HEK293 (cell line): ENCODE results near the gene SPTY2D1.

Source experiments
- CTCF ChIA-PET: fragments of 350-600 bp; formaldehyde crosslinking; extraction: SDS; loops from one replicate; lab custom pipeline; 2021; ENCODE audit warnings: antibody characterized with exemption; lab: Yijun Ruan, JAX
- POLR2A ChIA-PET: fragments of 300-600 bp; formaldehyde crosslinking; extraction: SDS; loops from one replicate; lab custom pipeline; 2020; ENCODE audit warnings: antibody characterized with exemption, inconsistent platforms; lab: Yijun Ruan, JAX
- H3K27ac ChIP-seq: fragments of 200-500 bp; sonication (Bioruptor generic); 2 replicates; pipeline ENCODE4 v1.5.1; 2014; ENCODE audit warnings: low read depth, low read length, control low read depth, inconsistent platforms; ENCODE audit errors: extremely low read depth
- H3K36me3 ChIP-seq, 2 experiments: fragments of 200-500 bp in 1 of 2; sonication (Bioruptor generic) in 1 of 2; 1 replicate in 1 of 2; 2 replicates in 1 of 2; pipeline ENCODE4 v1.5.1; 2014 to 2017; ENCODE audit warnings: inconsistent platforms in 2 of 2, low read length in 2 of 2; ENCODE audit not compliant: control insufficient read depth in 2 of 2, insufficient read depth in 1 of 2
- H3K4me1 ChIP-seq: fragments of 200-500 bp; sonication (Bioruptor generic); 2 replicates; pipeline ENCODE4 v1.5.1; 2014; ENCODE audit warnings: mild to moderate bottlenecking, low read length, inconsistent platforms; ENCODE audit not compliant: control insufficient read depth, insufficient read depth
- H3K4me3 ChIP-seq: 2 replicates; pipeline ENCODE4 v1.5.1; 2011; ENCODE audit warnings: low read depth, mild to moderate bottlenecking, control low read depth, low read length, moderate library complexity
- H3K9me3 ChIP-seq: fragments of 200-500 bp; sonication (Bioruptor generic); 2 replicates; pipeline ENCODE4 v1.5.1; 2014; ENCODE audit warnings: low read depth, low read length, inconsistent platforms; ENCODE audit not compliant: control insufficient read depth, insufficient read depth
- CTCF ChIP-seq: fragments of 450-650 bp; formaldehyde crosslinking; IDR thresholded peaks from 2 replicates; pipeline ENCODE4 v1.5.1; 2016; ENCODE audit warnings: missing biosample characterization, missing genetic modification characterization
- GLI2 ChIP-seq: fragments of 450-650 bp; formaldehyde crosslinking; IDR thresholded peaks from 2 replicates; pipeline ENCODE4; 2017; ENCODE audit warnings: missing biosample characterization, missing genetic modification characterization, low read depth, borderline replicate concordance
- SETDB1 ChIP-seq: IDR thresholded peaks from one replicate; pipeline ENCODE4 v1.6.1; 2017; ENCODE audit warnings: mild to moderate bottlenecking, low read length, moderate library complexity, mixed read lengths; ENCODE audit not compliant: insufficient read length
- TRIM28 ChIP-seq: IDR thresholded peaks from 2 replicates; pipeline ENCODE4 v1.6.1; 2011; ENCODE audit warnings: low read length, control low read depth, borderline replicate concordance
- ZNF157 ChIP-seq: fragments of 450-650 bp; formaldehyde crosslinking; IDR thresholded peaks from 2 replicates; pipeline ENCODE4 v1.5.1; 2016; ENCODE audit warnings: missing biosample characterization, missing genetic modification characterization
- ZNF18 ChIP-seq: fragments of 450-650 bp; formaldehyde crosslinking; IDR thresholded peaks from 2 replicates; pipeline ENCODE4 v1.5.1; 2016; ENCODE audit warnings: missing biosample characterization, missing genetic modification characterization
- ZNF202 ChIP-seq: fragments of 450-650 bp; formaldehyde crosslinking; IDR thresholded peaks from 2 replicates; pipeline ENCODE4 v1.5.1; 2016; ENCODE audit warnings: missing biosample characterization, missing genetic modification characterization, borderline replicate concordance
- ZNF362 ChIP-seq: fragments of 450-650 bp; formaldehyde crosslinking; IDR thresholded peaks from 2 replicates; pipeline ENCODE4 v1.5.1; 2016; ENCODE audit warnings: missing biosample characterization, missing genetic modification characterization
- ZNF518A ChIP-seq: fragments of 450-650 bp; formaldehyde crosslinking; conservative IDR thresholded peaks from 2 replicates; pipeline ENCODE4 v1.5.1; 2016; ENCODE audit warnings: low read depth, missing biosample characterization, missing genetic modification characterization
- ZNF654 ChIP-seq: fragments of 450-650 bp; formaldehyde crosslinking; IDR thresholded peaks from 2 replicates; pipeline ENCODE4 v1.5.1; 2016; ENCODE audit warnings: low read depth, missing biosample characterization, missing genetic modification characterization
- ZNF664 ChIP-seq: fragments of 450-650 bp; formaldehyde crosslinking; IDR thresholded peaks from 2 replicates; pipeline ENCODE4 v1.5.1; 2016; ENCODE audit warnings: missing biosample characterization, missing genetic modification characterization

The SPTY2D1 gene

GRCh38 chr11:18657673-18658072 lies 23.5 kb upstream of the SPTY2D1 start:
- no peak overlapping the region for H3K4me3 ChIP-seq
- CTCF ChIA-PET = no interaction called here
- H3K9me3 ChIP-seq = no peaks in the 10 kb centered on the region
- no peaks in the 10 kb centered on the region for H3K36me3 ChIP-seq
- H3K27ac ChIP-seq = no peak overlapping the region
- TF ChIP-seq ZNF518A (tag by site-specific recombination) (no peak), ZNF202 (tag by site-specific recombination) (no peak), ZNF18 (no peak), TRIM28 (no peak), ZNF664 (tag by site-specific recombination) (no peak), ZNF157 (tag by site-specific recombination) (no peak), GLI2 (tag by site-specific recombination) (no peak)
- TF ChIP-seq, all 188 proteins: peak for 0
- POLR2A ChIA-PET = no interaction called here
- H3K4me1 ChIP-seq = no peaks in the 10 kb centered on the region

- no peaks in the 10 kb centered on the region for H3K4me1 ChIP-seq
- CTCF ChIA-PET = interaction anchor here (0.6 to 4.6 kb wide), 22 partner anchors 11 to 1225 kb away, joined by 3 to 24 read pairs (median 5); partner anchors contain the start of gene SPTY2D1
- TF ChIP-seq ZNF18 (no peak), ZNF654 (tag by site-specific recombination) (peak; percentile 84), ZNF362 (tag by site-specific recombination) (no peak), CTCF (tag by site-specific recombination) (peak; percentile 41; the same call in 1 of the 2 replicates), SETDB1 (peak; percentile 56)
- TF ChIP-seq, all 188 proteins: peak for 3
- Histone ChIP-seq H3K9me3 (no peaks in the 10 kb centered on the region), H3K27ac (no peak overlapping the region), H3K36me3 (no peaks in the 10 kb centered on the region), H3K4me3 (no peak overlapping the region)
- POLR2A ChIA-PET = interaction anchor here (1.1 kb wide), 1 partner anchor 17 kb away, joined by 4 read pairs; the partner anchor contains the start of gene SPTY2D1
Measured at GRCh38 chr11:18650859-18651557, 16.9 kb upstream of the SPTY2D1 start.
